ENCODE results near the gene WIPF1.

Gene WIPF1

GRCh38 chr2:174595116-174595809, 2.3 kb downstream of the WIPF1 start:
- no peak for DNase-seq (ENCODE audit: low spot score)

GRCh38 chr2:174594456-174594855, 3.1 kb downstream of the WIPF1 start:
- no peak for DNase-seq (ENCODE audit: low spot score)

GRCh38 chr2:174593574-174594203, 3.9 kb downstream of the WIPF1 start:
- DNase-seq (ENCODE audit: low spot score) = no peak

GRCh38 chr2:174593041-174593440, 4.6 kb downstream of the WIPF1 start:
- DNase-seq (ENCODE audit: low spot score) = no peak

- DNase-seq (ENCODE audit: low spot score) = no peak
Observed at GRCh38 chr2:174591740-174592139, 5.9 kb downstream of the WIPF1 start.

GRCh38 chr2:174590928-174591648, 6.5 kb downstream of the WIPF1 start:
- DNase-seq (ENCODE audit: low spot score) = no peak

- DNase-seq (ENCODE audit: low spot score) = no peak
Observed at GRCh38 chr2:174590346-174590745, 7.3 kb downstream of the WIPF1 start.

GRCh38 chr2:174589334-174589733, 8.3 kb downstream of the WIPF1 start:
- no peak for DNase-seq (ENCODE audit: low spot score)

GRCh38 chr2:174588463-174588862, 9.1 kb downstream of the WIPF1 start:
- DNase-seq (ENCODE audit: low spot score) = no peak

- no peak for DNase-seq (ENCODE audit: low spot score)
Observed at GRCh38 chr2:174587579-174587978, 10.0 kb downstream of the WIPF1 start.

GRCh38 chr2:174586418-174587295, 10.9 kb downstream of the WIPF1 start:
- DNase-seq (ENCODE audit: low spot score) = no peak

GRCh38 chr2:174585657-174586252, 11.8 kb downstream of the WIPF1 start:
- no peak for DNase-seq (ENCODE audit: low spot score)

- no peak for DNase-seq (ENCODE audit: low spot score)
Observed at GRCh38 chr2:174585146-174585545, 12.5 kb downstream of the WIPF1 start.

- no peak for DNase-seq (ENCODE audit: low spot score)
Observed at GRCh38 chr2:174581491-174581890, 16.1 kb downstream of the WIPF1 start.

GRCh38 chr2:174580951-174581350, 16.7 kb downstream of the WIPF1 start:
- DNase-seq (ENCODE audit: low spot score) = peak; percentile 76

- DNase-seq (ENCODE audit: low spot score) = peak; percentile 66
Observed at GRCh38 chr2:174577967-174578589, 19.5 kb downstream of the WIPF1 start.

GRCh38 chr2:174575124-174575776, 22.4 kb downstream of the WIPF1 start:
- DNase-seq (ENCODE audit: low spot score) = peak; percentile 62

GRCh38 chr2:174574657-174575056, 22.9 kb downstream of the WIPF1 start:
- no peak for DNase-seq (ENCODE audit: low spot score)

- no peak for DNase-seq (ENCODE audit: low spot score)
Observed at GRCh38 chr2:174573621-174574081, 24.0 kb downstream of the WIPF1 start.

- DNase-seq (ENCODE audit: low spot score) = no peak
Observed at GRCh38 chr2:174572556-174572955, 25.0 kb downstream of the WIPF1 start.

All from putamen (tissue), 1 donor.